OCI-LY3 (cell line): ENCODE results near the gene RNH1.

Source experiments
- EZH2phosphoT487 ChIP-seq: fragments of 200-600 bp; shearing (Covaris generic); IDR thresholded peaks from 2 replicates; pipeline ENCODE4 v1.6.1; 2018; ENCODE audit warnings: antibody characterized with exemption, mixed run types, low read depth
- TF ChIP-seq, protein P1 (sequence below): fragments of 200-600, 300-600 bp; sonication (generic); IDR thresholded peaks from 2 replicates; pipeline ENCODE4 v1.5.1; 2014; ENCODE audit warnings: antibody characterized with exemption, low read length, low read depth

DNA sequence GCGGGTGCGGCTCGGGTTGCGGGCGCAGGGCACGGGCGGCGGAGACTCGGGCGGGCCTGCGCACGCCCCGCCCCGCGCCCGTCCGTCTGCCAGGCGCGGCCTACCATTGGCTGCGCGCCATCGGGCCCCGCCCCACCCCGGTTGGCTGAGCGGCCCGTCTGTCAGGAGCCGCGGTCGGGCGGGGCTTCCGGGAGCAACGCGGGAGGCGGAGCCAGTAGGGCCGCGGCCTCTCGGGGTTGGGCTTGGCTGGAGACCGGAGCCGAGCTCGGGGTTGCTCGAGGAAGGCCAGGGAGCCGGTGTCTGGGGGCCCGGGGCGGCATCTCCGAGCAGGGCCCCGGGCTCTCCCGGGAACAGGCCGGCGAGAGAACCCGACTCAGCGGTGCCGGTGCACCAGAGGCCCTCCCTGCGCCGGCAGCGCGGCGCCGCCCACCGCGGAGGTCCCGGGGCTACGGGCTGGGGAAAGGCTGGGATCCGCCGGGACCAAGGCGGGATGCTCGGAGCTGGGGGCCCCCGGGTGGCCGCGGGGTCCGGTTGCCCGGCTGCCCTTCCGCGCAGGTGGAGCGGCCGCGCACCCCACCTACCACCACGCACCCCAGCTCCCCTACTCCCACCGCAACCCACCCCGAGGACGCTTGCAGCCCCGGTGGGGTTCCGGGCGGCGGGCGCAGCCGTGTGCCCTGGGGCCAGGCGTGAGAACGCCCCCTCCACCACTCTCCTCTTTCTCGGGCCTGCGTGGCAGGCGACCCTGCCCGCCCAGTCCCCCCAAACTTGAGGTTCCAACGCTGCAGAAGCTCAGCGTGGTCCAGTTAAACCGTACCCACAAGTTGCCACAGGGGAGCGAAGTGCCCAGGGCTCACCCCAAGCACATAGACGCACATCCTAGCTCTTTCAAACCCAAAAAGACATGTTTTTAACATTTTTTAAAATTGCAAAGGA is 28.7 kb upstream of the RNH1 start, which contains the start of gene HRAS:
- TF ChIP-seq, protein P1, sequence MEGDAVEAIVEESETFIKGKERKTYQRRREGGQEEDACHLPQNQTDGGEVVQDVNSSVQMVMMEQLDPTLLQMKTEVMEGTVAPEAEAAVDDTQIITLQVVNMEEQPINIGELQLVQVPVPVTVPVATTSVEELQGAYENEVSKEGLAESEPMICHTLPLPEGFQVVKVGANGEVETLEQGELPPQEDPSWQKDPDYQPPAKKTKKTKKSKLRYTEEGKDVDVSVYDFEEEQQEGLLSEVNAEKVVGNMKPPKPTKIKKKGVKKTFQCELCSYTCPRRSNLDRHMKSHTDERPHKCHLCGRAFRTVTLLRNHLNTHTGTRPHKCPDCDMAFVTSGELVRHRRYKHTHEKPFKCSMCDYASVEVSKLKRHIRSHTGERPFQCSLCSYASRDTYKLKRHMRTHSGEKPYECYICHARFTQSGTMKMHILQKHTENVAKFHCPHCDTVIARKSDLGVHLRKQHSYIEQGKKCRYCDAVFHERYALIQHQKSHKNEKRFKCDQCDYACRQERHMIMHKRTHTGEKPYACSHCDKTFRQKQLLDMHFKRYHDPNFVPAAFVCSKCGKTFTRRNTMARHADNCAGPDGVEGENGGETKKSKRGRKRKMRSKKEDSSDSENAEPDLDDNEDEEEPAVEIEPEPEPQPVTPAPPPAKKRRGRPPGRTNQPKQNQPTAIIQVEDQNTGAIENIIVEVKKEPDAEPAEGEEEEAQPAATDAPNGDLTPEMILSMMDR: no peak
- TF ChIP-seq EZH2phosphoT487: no peak
